ENCODE data around the gene NEURL2. TPM values are rescaled to one million over a fixed set of nuclear protein-coding genes. Genes with fewer than 3 reads are reported as not detected.

The NEURL2 gene
- total and polyA plus RNA-seq, 4 donors: 3.7 to 14.5 (median 5.2) TPM

- peak overlapping the region; percentile 69 to 83 (median 77) for H3K4me3 ChIP-seq (ENCODE audit: low read depth in 1 of 3, low read length in 3 of 3)
- peaks cover 2 to 49% (median 40%) of the 10 kb centered on the region in 4 donors for H3K4me1 ChIP-seq (ENCODE audit: control insufficient read depth in 4 of 4, insufficient read depth in 4 of 4, low read length in 3 of 4)
- DNase-seq (ENCODE audit: low spot score): no peak
- H3K9ac ChIP-seq (ENCODE audit: low read depth in 1 of 2, low read length in 2 of 2): peak overlapping the region in 1 of 2 donors; percentile 85
- no peaks in the 10 kb centered on the region for H3K9me3 ChIP-seq (ENCODE audit: control insufficient read depth in 4 of 4, low read length in 3 of 4)
- WGBS: 76% methylated on average over 9 of the region's 9 CpGs
- peaks cover 10 to 37% (median 18%) of the 10 kb centered on the region in 4 donors for H3K36me3 ChIP-seq (ENCODE audit: control insufficient read depth in 4 of 4, insufficient read depth in 3 of 4, low read depth in 1 of 4, low read length in 3 of 4)
- no peak overlapping the region for H3K27ac ChIP-seq (ENCODE audit: low read depth in 1 of 2, low read length in 2 of 2)
- H3K27me3 ChIP-seq (ENCODE audit: control insufficient read depth in 4 of 4, insufficient read depth in 4 of 4, low read length in 3 of 4): no peaks in the 10 kb centered on the region
- no peak for TF ChIP-seq SP1 (IDR thresholded peaks at IDR 0.05)
- TF ChIP-seq, protein P1, sequence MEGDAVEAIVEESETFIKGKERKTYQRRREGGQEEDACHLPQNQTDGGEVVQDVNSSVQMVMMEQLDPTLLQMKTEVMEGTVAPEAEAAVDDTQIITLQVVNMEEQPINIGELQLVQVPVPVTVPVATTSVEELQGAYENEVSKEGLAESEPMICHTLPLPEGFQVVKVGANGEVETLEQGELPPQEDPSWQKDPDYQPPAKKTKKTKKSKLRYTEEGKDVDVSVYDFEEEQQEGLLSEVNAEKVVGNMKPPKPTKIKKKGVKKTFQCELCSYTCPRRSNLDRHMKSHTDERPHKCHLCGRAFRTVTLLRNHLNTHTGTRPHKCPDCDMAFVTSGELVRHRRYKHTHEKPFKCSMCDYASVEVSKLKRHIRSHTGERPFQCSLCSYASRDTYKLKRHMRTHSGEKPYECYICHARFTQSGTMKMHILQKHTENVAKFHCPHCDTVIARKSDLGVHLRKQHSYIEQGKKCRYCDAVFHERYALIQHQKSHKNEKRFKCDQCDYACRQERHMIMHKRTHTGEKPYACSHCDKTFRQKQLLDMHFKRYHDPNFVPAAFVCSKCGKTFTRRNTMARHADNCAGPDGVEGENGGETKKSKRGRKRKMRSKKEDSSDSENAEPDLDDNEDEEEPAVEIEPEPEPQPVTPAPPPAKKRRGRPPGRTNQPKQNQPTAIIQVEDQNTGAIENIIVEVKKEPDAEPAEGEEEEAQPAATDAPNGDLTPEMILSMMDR (IDR thresholded peaks at IDR 0.05; ENCODE audit: low read depth, low read length, missing input control): peak; percentile 7
- no peak for TF ChIP-seq EGR1 (IDR thresholded peaks at IDR 0.05; ENCODE audit: low read depth in 2 of 2)
Measured at GRCh38 chr20:45892049-45892825, 1.2 kb upstream of the NEURL2 start.

- 1% methylated on average over 79 of the region's 79 CpGs for WGBS
- H3K9me3 ChIP-seq (ENCODE audit: control insufficient read depth in 4 of 4, low read length in 3 of 4): no peaks in the 10 kb centered on the region
- DNase-seq (ENCODE audit: low spot score): peak; percentile 85
- H3K36me3 ChIP-seq (ENCODE audit: control insufficient read depth in 4 of 4, insufficient read depth in 3 of 4, low read depth in 1 of 4, low read length in 3 of 4): peaks cover 3 to 29% (median 20%) of the 10 kb centered on the region in 4 donors
- peak overlapping the region; percentile 92 to 95 for H3K27ac ChIP-seq (ENCODE audit: low read depth in 1 of 2, low read length in 2 of 2)
- peaks cover 2 to 49% (median 40%) of the 10 kb centered on the region in 4 donors for H3K4me1 ChIP-seq (ENCODE audit: control insufficient read depth in 4 of 4, insufficient read depth in 4 of 4, low read length in 3 of 4)
- H3K9ac ChIP-seq (ENCODE audit: low read depth in 1 of 2, low read length in 2 of 2): peak overlapping the region; percentile 61 to 85
- H3K27me3 ChIP-seq (ENCODE audit: control insufficient read depth in 4 of 4, insufficient read depth in 4 of 4, low read length in 3 of 4): no peaks in the 10 kb centered on the region
- H3K4me3 ChIP-seq (ENCODE audit: low read depth in 1 of 3, low read length in 3 of 3): peak overlapping the region; percentile 69 to 83 (median 77)
- TF ChIP-seq RAD21 (IDR thresholded peaks at IDR 0.05) (peak; percentile 69 to 83), MAX (IDR thresholded peaks at IDR 0.05) (no peak), TAF1 (conservative IDR thresholded peaks at IDR 0.05) (peak; percentile 53), RXRA (IDR thresholded peaks at IDR 0.05) (peak in 1 of 2 donors; percentile 41)
- TF ChIP-seq, protein P1 (IDR thresholded peaks at IDR 0.05; ENCODE audit: low read depth, low read length, missing input control): peak; percentile 65
- TF ChIP-seq, protein P2, sequence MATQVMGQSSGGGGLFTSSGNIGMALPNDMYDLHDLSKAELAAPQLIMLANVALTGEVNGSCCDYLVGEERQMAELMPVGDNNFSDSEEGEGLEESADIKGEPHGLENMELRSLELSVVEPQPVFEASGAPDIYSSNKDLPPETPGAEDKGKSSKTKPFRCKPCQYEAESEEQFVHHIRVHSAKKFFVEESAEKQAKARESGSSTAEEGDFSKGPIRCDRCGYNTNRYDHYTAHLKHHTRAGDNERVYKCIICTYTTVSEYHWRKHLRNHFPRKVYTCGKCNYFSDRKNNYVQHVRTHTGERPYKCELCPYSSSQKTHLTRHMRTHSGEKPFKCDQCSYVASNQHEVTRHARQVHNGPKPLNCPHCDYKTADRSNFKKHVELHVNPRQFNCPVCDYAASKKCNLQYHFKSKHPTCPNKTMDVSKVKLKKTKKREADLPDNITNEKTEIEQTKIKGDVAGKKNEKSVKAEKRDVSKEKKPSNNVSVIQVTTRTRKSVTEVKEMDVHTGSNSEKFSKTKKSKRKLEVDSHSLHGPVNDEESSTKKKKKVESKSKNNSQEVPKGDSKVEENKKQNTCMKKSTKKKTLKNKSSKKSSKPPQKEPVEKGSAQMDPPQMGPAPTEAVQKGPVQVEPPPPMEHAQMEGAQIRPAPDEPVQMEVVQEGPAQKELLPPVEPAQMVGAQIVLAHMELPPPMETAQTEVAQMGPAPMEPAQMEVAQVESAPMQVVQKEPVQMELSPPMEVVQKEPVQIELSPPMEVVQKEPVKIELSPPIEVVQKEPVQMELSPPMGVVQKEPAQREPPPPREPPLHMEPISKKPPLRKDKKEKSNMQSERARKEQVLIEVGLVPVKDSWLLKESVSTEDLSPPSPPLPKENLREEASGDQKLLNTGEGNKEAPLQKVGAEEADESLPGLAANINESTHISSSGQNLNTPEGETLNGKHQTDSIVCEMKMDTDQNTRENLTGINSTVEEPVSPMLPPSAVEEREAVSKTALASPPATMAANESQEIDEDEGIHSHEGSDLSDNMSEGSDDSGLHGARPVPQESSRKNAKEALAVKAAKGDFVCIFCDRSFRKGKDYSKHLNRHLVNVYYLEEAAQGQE (IDR thresholded peaks at IDR 0.05): peak; percentile 13
Measured at GRCh38 chr20:45890077-45890984, 677 bp downstream of the NEURL2 start.
